Stomach (tissue), 4 donors: ENCODE measurements around the gene UBA7.

Experiments used
- EP300 ChIP-seq: sonication (generic); formaldehyde crosslinking; IDR thresholded peaks from one replicate; pipeline ENCODE4 v1.6.1; 2017; ENCODE audit warnings: antibody characterized with exemption
- POLR2A ChIP-seq, 4 donors: fragments of 450-650 bp; IDR thresholded peaks; one replicate each; pipeline ENCODE4 v1.6.1; 2016; ENCODE audit warnings: antibody characterized with exemption in 4 of 4, control low read depth in 2 of 4, mild to moderate bottlenecking in 1 of 4, moderate library complexity in 1 of 4
- POLR2AphosphoS5 ChIP-seq, 3 donors: sonication (generic); formaldehyde crosslinking; IDR thresholded peaks; one replicate each; pipeline ENCODE4 v1.6.1; 2016; ENCODE audit warnings: antibody characterized with exemption in 3 of 3
- TF ChIP-seq, protein P1 (sequence below), 7 experiments: fragments of 450-650 bp in 4 of 7; fragments of 200-600 bp in 3 of 7; sonication (generic) in 3 of 7; IDR thresholded peaks; one replicate each; pipeline ENCODE4 v1.5.1; 2016 to 2019; ENCODE audit warnings: antibody characterized with exemption in 7 of 7, control low read depth in 2 of 7, mild to moderate bottlenecking in 1 of 7

DNA sequence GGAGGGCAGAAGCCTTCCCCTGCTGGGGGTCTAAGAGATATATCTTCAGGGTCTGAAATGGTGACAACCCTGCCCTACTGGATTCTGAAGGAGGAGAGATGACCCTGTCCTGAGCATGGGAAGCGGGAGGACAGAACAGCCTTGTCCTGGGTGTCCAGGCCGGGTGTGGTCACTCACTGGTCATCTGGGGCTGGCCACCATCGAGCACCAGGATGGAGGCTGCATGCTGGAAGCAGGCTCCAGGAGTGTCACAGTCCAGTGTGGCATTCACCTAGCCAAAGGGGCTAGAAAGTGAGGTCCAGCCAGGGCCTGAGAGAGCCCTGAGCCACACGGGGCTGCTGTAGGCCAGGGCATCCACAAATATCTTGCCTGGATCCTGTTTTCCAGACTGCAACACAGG lies 19.3 kb downstream of the UBA7 start:
- TF ChIP-seq, protein P1, sequence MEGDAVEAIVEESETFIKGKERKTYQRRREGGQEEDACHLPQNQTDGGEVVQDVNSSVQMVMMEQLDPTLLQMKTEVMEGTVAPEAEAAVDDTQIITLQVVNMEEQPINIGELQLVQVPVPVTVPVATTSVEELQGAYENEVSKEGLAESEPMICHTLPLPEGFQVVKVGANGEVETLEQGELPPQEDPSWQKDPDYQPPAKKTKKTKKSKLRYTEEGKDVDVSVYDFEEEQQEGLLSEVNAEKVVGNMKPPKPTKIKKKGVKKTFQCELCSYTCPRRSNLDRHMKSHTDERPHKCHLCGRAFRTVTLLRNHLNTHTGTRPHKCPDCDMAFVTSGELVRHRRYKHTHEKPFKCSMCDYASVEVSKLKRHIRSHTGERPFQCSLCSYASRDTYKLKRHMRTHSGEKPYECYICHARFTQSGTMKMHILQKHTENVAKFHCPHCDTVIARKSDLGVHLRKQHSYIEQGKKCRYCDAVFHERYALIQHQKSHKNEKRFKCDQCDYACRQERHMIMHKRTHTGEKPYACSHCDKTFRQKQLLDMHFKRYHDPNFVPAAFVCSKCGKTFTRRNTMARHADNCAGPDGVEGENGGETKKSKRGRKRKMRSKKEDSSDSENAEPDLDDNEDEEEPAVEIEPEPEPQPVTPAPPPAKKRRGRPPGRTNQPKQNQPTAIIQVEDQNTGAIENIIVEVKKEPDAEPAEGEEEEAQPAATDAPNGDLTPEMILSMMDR (IDR thresholded peaks at IDR 0.05): no peak
- TF ChIP-seq POLR2A (IDR thresholded peaks at IDR 0.05) (no peak), EP300 (no peak), POLR2AphosphoS5 (IDR thresholded peaks at IDR 0.05) (no peak)
